ENCODE data around the gene PPP1R9B. TPM values are rescaled to one million over a fixed set of nuclear protein-coding genes. Genes with fewer than 3 reads are reported as not detected.

PPP1R9B gene
- total RNA-seq, 1 experiment from 2014 or later, result 112 TPM

GRCh38 chr17:50145532-50146229 is 4.8 kb downstream of the PPP1R9B start:
- Histone ChIP-seq H3K4me3 (replicated peaks in 1 of 2; ENCODE audit: low read depth in 1 of 2, low read length in 2 of 2) (no peak overlapping the region), H3K9me2 (ENCODE audit: insufficient read depth) (no peaks in the 10 kb centered on the region), H3K27me3 (ENCODE audit: insufficient read depth, low read length) (no peaks in the 10 kb centered on the region), H3K27ac (ENCODE audit: low read depth, low read length) (no peak overlapping the region; the same call in 1 of the 2 replicates), H3K4me1 (ENCODE audit: control insufficient read depth in 1 of 2, insufficient read depth in 2 of 2, low read length in 2 of 2) (peaks cover 10 to 24% of the 10 kb centered on the region in 2 experiments; a peak in 3 of 4 replicates), H2AFZ (ENCODE audit: low read depth, low read length, poor library complexity, severe bottlenecking) (no peak overlapping the region), H3K9me3 (ENCODE audit: control insufficient read depth in 1 of 2, insufficient read depth in 1 of 2, low read depth in 1 of 2, low read length in 2 of 2) (no peaks in the 10 kb centered on the region), H4K20me1 (ENCODE audit: insufficient read depth) (no peaks in the 10 kb centered on the region), H3K36me3 (ENCODE audit: control insufficient read depth in 1 of 2, insufficient read depth in 2 of 2, low read length in 2 of 2) (peaks cover 48 to 65% of the 10 kb centered on the region in 2 experiments), H3K9ac (ENCODE audit: low read length) (no peak overlapping the region), H3K79me2 (ENCODE audit: insufficient read depth, low read length) (peaks cover 90% of the 10 kb centered on the region), H3K4me2 (ENCODE audit: low read length) (no peak overlapping the region)
- RAD21 ChIA-PET (ENCODE audit: low non-redundant PET in 1 of 2, low total read pairs in 2 of 2, uncharacterized antibody in 2 of 2, unreplicated experiment in 2 of 2), result no interaction called here
- no TSS peak for BruUV-seq (replicated peaks)
- CTCF ChIA-PET, result interaction anchor here (0.9 kb wide), 1 partner anchor 9 kb away, joined by 4 read pairs; no protein-coding TSS in a partner anchor
- no peak for ATAC-seq
- intact Hi-C loops (cut with micrococcal nuclease), result no loop called here
- no peak for DNase-seq (ENCODE audit: low read depth, low spot score)
- POLR2A ChIA-PET, result interaction anchor here (0.9 kb wide), 1 partner anchor 32 kb away, joined by 3 read pairs; no protein-coding TSS in a partner anchor
- TF ChIP-seq ZBTB33 (IDR thresholded peaks at IDR 0.05; ENCODE audit: extremely low read depth, insufficient replicate concordance, low read length) (no peak), CTCF (IDR thresholded peaks at IDR 0.05 in 2 of 3, conservative IDR thresholded peaks at IDR 0.05 in 1 of 3; ENCODE audit: borderline replicate concordance in 1 of 3, insufficient read depth in 1 of 3, low read depth in 2 of 3, low read length in 2 of 3) (no peak), POLR2A (IDR thresholded peaks at IDR 0.05; ENCODE audit: borderline replicate concordance, extremely low read depth, insufficient read depth, insufficient read length) (no peak), FOSL1 (IDR thresholded peaks at IDR 0.05; ENCODE audit: low read depth) (no peak), EZH2phosphoT487 (IDR thresholded peaks at IDR 0.05; ENCODE audit: borderline replicate concordance) (no peak), ATF3 (IDR thresholded peaks at IDR 0.05) (no peak), CBX3 (IDR thresholded peaks at IDR 0.05; ENCODE audit: low read depth) (no peak), REST (IDR thresholded peaks at IDR 0.05; ENCODE audit: low read depth) (no peak), JUND (IDR thresholded peaks at IDR 0.05) (no peak), ELF1 (IDR thresholded peaks at IDR 0.05; ENCODE audit: borderline replicate concordance, low read depth) (no peak), YY1 (IDR thresholded peaks at IDR 0.05; ENCODE audit: extremely low read depth, insufficient replicate concordance, low read depth, low read length) (no peak), TCF7L2 (IDR thresholded peaks at IDR 0.05; ENCODE audit: borderline replicate concordance, extremely low read depth, insufficient read depth, insufficient read length) (no peak), CEBPB (IDR thresholded peaks at IDR 0.05; ENCODE audit: low read depth) (no peak), RAD21 (IDR thresholded peaks at IDR 0.05; ENCODE audit: low read depth) (no peak), ZFX (IDR thresholded peaks at IDR 0.05) (no peak), EGR1 (IDR thresholded peaks at IDR 0.05; ENCODE audit: low read depth) (no peak), SP1 (IDR thresholded peaks at IDR 0.05; ENCODE audit: low read depth) (no peak), ZNF274 (IDR thresholded peaks at IDR 0.05; ENCODE audit: low read depth, low read length) (no peak), EZH2 (IDR thresholded peaks at IDR 0.05) (no peak)

Data from HCT116 (cell line).